Activated gamma-delta T cell (primary cell): ENCODE data around the gene TMEM63C.
"Not testable (repeated sequence)": the region's sequence is repeated elsewhere in the genome, so short reads cannot be mapped to it uniquely, and the experiment has no call there.

Source experiments
- DNase-seq: peaks from one replicate; lab custom pipeline; 2025; lab: John Stamatoyannopoulos, UW

TMEM63C gene

DNA sequence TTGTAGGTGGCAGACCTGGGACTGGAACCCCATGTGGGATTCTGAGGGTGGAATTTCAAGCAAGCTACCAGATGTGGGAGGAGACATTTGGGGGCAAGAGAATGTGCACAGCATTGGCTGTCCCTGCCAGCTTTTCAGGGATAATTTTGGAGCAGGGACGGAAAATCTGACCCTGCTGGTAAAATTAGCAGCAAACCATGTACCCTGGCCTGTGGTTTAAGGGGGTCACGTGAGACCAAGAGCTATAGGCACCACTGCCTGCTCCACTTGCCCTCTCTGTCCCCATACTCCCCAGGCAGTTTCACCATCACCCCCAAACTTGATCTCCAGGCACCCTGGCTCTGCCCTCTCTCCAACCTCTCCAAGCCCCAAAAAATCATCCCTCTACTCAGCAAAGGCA is 26.5 kb upstream of the TMEM63C start:
- no peak for DNase-seq

DNA sequence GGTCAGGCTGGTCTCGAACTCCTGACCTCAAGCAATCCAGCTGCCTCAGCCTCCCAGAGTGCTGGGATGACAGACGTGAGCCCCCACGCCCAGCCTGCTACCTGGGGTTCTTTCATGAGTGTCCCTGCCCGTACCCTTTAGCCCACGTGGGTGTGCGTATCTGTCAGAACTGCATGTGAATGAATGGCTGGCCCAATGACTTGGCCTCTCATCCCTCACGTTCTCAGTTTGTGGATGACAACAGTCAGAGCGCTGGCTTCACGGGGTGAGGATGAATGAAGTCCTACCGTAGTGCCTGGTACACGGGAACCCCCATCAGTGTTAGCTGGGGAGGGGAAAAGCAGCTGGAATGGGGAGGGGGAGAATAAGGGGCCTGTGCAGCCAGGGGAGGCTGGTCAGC is 23.9 kb upstream of the TMEM63C start:
- DNase-seq = no peak

DNA sequence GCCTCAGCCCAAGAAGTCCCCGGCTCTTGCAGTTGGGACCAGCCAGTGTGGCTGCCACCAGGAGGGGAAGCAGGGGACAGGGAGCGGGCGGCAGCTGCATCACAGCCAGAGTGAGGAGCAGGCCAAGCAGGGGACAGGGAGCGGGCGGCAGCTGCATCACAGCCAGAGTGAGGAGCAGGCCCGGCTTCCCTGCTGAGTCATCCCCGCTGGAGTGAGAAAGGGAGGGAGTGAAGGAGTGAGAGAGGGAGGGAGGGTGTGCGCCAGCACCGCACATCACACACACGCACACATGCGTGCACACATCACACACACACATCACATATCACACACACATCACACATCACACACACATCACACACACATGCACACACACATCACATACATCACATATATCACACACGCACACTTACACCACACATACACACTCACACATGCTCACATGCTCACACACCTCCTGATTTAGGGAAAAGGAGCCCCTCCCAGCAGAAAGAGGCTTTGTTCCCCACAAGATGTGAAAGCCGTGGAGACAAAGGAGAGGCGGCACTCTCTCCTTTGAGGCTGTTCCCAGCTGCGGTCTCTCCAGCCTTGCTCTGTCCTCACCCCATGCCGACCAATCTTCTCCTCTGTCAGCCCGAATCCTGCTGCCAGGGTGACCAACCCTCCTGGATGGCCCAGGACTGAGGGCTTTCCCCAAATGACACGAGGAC is 23.3 kb upstream of the TMEM63C start:
- no peak for DNase-seq

DNA sequence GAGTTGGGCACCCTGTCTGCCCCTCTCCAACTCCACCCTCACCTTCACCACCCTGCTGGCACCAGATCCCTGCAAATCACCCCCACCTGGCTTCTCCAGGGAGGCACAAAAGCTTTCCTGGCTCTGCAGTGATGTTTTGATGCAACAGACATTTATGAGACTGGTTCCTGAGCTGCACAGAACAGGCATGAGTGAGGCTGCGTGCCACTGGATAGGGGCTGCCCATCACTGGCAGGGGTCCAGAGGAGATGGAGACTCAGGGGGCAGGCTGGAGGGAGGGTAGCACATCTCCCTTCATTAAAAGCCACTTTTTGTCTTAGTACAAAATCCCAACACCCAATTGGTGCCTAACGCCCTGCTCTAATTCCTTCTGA is 22.7 kb upstream of the TMEM63C start:
- DNase-seq = no peak

DNA sequence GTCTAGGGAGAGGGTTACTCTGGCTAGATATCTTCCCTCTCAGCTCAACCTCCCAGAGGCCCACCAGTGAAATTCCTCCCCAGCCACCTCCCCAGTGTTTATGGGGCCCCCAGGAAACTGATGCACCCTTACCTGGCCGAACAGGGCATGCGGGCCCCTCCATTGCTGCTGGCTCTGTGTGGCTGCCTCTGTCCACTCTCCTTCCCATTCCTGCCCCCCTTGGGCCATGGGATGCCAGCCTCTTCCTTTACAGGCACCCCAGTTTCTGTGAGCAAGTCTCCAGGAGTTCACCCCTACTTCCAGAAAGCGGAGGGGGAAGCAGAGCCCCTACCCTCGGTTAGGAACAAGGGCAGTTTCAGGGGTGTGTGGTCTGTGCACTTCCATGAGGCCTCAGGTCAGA is 20.6 kb upstream of the TMEM63C start:
- DNase-seq = no peak

DNA sequence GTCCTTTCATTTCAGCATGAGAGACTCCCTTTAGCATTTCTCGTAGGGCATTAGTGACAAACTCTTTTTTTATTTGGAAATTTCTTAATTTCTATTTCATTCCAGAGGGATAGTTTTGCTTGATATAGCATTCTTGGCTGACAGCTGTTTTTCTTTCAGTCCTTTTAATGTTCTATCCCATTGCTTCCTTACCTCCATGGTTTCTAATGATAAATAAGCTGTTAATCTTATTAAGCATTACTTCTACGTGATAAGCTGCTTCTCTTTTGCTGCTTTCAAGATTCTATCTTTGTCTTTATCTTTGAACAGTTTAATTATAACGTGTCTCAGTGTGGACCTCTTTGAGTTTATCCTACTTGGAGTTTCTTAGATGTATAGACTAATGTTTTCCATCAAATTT is 11.6 kb upstream of the TMEM63C start:
- no peak for DNase-seq

DNA sequence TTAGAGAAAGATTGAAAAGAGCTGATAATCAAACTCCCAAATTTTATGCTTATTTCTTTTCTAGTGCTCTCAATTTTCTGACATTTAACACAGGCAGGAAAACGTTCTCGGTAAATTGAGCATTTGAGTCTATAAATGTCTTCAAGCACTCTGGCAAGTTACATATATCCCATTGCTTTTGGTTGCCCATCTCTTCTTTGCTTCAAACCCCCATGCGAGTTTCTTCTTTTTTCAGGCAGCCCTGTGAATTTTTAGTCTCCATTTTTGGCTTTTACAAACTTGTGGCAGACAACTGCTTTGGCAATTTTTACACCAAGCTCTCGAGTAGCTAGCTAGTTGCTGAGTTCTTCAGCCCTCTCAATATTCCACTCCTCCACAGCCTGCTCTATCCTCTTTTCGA is 8.7 kb upstream of the TMEM63C start:
- no peak for DNase-seq

DNA sequence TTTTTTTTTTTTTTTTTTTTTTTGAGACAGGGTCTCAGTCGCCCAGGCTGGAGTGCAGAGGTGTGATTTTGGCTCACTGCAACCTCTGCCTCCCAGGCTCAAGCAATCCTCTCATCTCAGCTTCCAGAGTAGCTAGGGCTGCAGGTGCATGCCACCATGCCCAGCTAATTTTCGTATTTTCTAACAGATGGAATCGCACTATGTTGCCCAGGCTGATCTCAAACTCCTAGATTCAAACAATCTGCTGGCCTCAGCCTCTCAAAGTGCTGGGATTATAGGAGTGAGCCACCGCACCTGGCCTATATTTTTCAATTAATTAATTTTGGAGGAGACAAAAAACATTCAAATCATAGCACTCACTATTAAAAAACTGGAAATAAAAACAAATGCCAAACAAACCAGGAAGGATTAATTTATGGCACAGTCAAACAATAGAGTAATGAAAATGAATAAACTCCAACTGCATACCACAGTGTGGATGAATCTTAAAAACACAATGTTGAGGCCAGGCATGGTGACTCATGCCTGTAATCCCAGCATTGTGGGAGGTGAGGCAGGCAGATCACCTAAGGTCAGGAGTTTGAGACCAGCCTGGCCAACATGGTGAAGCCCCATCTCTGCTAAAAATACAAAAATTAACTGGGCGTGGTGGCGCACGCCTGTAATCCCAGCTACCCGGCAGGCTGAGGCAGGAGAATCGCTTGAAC is 7.5 kb upstream of the TMEM63C start:
- not testable (repeated sequence) for DNase-seq

DNA sequence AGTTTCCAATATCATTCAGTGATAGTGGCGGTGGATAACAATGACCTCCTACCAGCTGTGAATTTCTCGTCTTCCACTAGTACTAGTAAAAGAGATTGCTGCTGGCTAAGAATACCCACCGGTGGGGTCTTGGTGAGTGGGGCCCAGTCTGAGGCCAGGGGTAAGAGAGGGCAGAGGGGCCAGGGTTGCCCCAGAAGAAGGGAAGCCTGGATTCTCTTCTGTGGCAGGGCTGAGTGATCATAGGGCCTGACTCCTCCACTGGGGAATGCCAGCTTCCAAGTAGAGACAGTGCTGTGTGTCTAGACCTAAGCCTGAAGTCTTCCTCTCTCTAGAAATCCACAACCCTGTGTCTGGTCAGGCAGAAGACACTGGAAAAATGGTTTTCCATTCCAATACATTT is 5.8 kb upstream of the TMEM63C start:
- DNase-seq = no peak

GRCh38 chr14:77177702-77178101 is 3.9 kb upstream of the TMEM63C start:
- no peak for DNase-seq

- no peak for DNase-seq
These were observed 2.9 kb upstream of the TMEM63C start for GRCh38 chr14:77178656-77179055.

DNA sequence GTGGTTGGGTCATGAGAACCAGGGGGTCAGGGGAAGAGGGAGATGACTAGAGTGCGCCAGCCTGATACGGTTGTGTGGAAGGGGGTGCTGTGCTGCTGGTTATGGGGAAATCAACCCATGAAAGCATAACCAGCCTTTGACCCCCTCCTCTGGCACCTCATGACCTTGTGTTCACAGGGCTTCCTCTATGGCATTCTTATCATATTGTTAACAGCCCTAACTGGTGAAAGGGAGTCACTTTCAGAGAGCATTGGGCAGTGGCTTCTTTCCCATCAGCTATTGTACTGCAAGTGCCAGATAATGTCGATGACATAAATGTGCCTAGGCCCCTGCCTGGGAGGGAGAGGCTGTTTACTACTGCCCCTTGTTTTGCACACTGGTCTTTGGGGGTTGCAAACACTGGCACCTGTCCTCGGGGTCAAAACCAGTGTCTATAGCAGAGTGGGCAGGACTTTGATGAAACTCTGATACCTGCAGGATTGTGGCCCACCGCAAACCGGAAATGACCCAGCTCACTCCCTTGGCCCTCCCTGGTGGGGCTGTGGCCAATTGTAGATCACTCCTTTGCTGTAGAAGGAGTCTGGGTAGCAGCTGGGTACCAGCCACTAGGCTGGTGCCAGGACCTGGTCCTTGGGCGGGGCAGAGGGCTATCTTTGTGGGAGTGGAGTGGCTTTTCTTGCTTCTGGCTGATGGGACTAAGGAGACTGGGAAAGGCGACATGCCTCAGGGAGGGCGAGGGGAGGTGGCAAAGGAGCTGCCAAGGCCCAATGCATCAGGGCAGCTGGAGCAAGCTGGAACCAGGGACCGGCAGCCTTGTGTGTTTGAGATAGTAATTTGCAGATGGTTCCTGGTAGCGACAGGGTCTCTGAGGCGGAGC is 634 bp upstream of the TMEM63C start:
- no peak for DNase-seq

GRCh38 chr14:77183896-77184295 is 2.3 kb downstream of the TMEM63C start:
- no peak for DNase-seq

- DNase-seq = no peak
These were observed 2.9 kb downstream of the TMEM63C start for GRCh38 chr14:77184396-77185092.

DNA sequence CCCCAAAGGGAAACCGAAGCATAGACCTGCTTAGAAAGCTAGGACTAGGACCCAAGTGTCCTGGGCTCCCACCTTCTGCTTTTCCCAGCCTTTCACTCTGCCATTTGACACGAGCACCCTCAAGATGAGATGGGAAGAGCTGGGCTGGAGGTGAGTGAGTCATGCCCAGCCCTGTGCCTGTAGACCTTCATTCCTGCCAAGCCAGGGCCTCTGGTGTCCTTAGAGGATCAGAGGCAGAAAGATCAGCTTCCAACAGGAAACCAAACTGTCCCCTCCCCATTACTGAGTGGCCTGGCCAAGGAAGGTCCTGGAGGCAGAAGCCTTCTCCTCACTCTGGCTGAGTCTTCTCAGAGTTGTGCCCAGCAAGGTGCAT is 3.5 kb downstream of the TMEM63C start:
- DNase-seq = no peak

DNA sequence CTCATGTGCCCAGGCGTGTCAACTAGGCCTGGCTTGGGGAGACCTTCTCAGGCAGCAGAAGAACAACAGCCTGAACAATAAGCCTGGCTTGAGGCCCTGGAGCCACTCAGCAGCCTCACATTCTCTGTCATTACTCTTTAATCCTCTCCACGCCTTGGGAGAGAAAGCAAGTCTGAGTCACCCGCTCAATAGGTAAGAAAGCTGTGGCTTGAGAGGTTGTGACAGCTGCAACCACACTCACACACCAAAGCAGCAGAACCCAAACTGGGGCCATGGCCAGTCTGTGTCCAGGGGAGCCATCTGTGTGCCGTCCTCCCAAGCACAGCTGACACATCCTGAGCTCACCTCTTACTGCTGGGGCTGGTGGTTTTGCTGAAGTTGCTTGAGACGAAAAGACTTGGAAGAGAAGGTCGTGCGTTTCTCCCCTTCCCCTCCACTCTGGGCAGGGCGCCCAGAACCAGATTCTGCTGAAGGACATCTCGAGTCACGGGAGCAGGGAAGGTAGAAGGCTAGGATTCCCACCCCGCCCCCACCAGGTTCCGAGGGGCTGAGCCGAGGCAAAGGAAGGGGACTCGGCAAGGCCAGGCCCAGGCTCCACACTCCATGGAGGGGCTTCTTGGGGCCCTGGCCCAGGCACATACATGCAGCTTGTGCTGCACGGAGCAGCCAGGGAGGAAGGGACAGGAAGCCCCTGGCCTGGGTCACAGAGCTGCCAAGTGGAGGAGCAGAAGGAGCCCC is 5.5 kb downstream of the TMEM63C start:
- DNase-seq = no peak

DNA sequence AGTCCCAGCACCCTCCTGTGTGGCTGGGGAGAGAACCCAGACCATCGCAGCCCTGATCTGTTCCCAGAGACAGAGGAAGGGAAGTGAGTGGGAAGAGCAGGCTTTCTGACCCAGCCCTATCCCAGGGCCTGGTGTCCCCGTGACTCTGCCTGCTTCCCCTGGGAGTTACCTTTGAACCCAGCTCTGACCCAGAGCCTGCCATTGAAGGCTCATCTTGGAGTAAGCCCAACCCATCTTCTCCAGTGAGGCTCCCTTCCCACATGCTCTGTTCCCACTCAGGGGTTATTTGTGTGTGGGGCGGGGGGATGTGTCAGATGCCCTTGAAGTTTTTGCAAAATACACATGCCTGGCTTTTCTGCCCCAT is 6.0 kb downstream of the TMEM63C start:
- no peak for DNase-seq

DNA sequence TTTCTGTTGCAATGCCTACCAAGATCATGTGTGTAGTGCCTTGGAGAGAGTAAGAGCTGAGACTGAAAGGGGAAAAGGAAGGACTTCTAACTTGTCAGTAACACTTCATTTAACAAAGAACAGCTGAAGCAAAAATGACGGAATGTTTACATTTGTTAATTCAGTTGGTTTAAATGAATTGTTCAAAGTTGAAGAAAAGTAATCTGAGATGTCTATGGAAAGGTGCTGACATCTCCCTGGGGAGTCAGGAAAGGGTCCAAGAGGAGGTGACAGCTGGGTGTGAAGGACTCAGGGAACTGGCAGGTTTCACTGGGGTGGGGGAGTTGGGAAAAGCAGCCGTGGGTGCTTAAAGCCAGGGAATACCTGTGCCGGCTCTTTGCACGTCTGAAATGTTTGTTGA is 7.9 kb downstream of the TMEM63C start:
- no peak for DNase-seq

GRCh38 chr14:77190977-77191376 is 9.4 kb downstream of the TMEM63C start:
- DNase-seq = no peak

GRCh38 chr14:77194706-77195105 is 13.1 kb downstream of the TMEM63C start:
- no peak for DNase-seq

GRCh38 chr14:77195766-77196165 is 14.2 kb downstream of the TMEM63C start:
- no peak for DNase-seq

GRCh38 chr14:77197988-77198387 is 16.4 kb downstream of the TMEM63C start:
- no peak for DNase-seq
